GM19351 (cell line): ENCODE data around the gene RAPGEF3.

ENCODE experiments used
- ATAC-seq: cut with Tn5 transposase; IDR thresholded peaks from one replicate; pipeline ENCODE4 v1.9.1; 2021; ENCODE audit warnings: mild to moderate bottlenecking, moderate library complexity; ENCODE audit not compliant: unreplicated experiment

The RAPGEF3 gene

DNA sequence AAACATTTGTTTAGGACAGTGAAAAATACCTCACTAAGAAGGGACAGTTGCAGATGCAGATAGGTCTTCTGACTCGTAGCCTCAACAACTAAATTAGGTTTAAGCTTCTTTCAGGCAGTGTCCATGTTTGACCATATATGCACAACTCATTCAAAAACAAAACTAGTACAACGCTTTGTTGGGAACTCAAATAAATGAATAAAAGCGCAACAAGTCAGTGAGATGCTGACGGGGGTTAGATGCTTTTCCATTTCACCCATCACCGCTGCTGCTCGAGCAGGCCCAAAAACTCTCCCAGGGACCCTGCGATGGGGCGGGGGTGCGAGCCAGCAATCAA lies 53.5 kb downstream of the RAPGEF3 start:
- peak; percentile 1 for ATAC-seq

- ATAC-seq = no peak
Measured at GRCh38 chr12:47704719-47705118, 54.0 kb downstream of the RAPGEF3 start.

DNA sequence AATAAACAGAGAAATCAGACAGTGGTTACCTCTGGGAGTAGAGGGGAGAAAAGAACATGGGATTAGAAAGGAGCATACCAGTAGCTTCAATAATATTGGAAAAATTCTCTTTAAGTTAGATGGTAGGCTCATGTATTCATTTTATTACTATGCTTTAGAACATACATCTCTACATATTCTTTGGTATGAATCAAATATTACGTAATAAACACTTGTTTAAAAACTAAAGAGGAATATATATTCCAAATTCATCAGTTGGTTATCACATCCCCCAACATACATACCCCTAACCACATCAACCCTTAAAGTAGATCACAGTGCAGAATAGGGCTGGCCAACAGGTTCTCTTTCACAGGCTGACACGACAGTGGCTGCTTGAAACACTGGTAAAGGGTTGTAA lies 58.4 kb downstream of the RAPGEF3 start:
- ATAC-seq = no peak

- no peak for ATAC-seq
Measured at GRCh38 chr12:47698631-47699030, 60.0 kb downstream of the RAPGEF3 start.

DNA sequence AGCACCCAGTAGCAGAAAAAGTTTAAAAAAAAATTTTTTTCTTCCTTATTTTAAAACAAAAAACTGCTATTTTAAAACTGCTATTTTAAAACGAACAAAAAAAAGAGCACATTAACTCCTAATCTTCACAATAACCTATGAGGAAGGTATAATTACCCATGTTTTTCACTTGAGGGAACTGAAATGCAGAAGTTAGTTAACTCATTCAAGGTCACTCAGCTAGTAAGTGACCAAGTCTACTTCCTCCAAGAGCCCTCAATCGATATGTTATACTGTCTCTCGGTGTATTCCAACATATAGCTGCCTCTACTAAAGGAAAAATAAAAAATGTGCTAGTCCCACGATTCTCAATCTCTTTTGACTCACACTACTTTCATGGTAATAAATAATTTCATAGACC lies 60.6 kb downstream of the RAPGEF3 start:
- ATAC-seq = no peak

GRCh38 chr12:47689215-47689614 lies 69.5 kb downstream of the RAPGEF3 start:
- no peak for ATAC-seq

GRCh38 chr12:47687636-47688035 lies 71.0 kb downstream of the RAPGEF3 start:
- ATAC-seq = no peak

DNA sequence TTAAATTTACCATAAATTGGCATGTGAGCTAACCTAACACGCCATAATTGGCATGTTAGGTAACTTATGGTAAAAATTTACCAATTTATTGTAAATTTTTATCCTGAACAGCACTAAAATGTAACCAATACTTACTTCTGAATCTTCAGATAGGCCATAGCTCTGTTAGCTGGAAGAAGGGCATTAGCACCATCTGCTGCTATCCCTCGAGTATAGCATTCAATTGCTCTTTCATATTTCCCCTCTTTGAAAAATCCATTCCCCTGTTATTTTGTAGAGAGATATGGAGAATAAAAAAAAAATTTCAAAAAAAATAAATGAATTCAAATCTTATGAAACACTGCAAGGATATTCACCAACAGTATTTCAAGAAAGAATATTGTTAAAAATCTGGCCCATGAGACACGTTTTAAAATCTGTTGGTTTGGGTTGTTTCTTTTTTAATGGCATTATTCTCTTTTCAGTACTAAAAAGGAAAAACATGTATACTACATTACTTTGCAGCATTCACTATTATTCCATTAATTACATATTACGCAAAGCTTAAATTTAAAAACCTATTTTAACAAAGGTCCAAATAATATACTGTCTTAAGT lies 71.9 kb downstream of the RAPGEF3 start:
- ATAC-seq = no peak
